Hematopoietic multipotent progenitor cell treated with erythropoietin and hydrocortisone succinate and interleukin-3 and kit ligand, for 17 days (in vitro differentiated cells): ENCODE results near the gene RFX8.
"Not testable (repeated sequence)": the region's sequence is repeated elsewhere in the genome, so short reads cannot be mapped to it uniquely, and the experiment has no call there.

ENCODE experiments used
- DNase-seq: peaks from one replicate; pipeline ENCODE4 v3.0.0-alpha.2; 2015; ENCODE audit warnings: low spot score

The RFX8 gene

DNA sequence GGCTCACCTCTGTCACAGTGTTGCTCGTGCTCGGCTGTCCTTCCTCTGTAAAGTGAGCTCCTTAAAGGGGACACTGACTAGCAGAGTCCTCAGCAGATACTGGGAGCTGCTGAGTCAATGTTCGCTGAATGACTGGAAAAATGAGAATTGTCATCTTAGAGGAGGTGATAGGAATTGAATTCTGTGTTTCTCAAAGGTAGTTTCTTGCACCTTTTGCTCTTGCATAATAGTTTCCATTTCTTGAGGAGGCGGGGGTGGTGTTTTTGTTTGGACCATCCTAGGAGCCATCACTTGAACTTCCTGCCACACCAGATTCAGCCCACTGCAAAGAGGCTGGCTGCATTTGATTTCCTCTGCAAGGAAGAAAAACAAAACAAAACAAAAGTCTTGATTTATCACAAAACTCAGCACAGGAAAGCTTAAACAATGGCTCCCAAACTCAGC lies 11.4 kb upstream of the RFX8 start:
- DNase-seq: no peak

DNA sequence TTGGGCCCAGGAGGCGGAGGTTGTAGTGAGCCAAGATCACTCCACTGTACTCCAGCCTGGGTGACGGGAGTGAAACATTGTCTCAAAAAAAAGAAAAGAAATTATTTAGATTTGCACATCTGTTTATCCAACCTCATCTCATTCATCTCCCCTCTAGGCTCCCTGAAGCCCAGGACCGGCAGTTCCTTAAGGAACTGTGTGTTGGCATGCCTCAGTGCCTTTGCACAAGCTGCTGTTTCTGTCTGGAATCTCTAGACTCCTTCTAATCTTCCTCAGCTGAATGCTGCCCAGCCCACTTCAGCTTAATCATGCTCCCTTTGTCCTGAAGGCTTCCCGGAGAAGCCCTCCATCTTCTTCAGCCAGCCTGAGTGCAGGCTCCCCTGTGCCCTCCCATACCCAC lies 10.9 kb upstream of the RFX8 start:
- no peak for DNase-seq

DNA sequence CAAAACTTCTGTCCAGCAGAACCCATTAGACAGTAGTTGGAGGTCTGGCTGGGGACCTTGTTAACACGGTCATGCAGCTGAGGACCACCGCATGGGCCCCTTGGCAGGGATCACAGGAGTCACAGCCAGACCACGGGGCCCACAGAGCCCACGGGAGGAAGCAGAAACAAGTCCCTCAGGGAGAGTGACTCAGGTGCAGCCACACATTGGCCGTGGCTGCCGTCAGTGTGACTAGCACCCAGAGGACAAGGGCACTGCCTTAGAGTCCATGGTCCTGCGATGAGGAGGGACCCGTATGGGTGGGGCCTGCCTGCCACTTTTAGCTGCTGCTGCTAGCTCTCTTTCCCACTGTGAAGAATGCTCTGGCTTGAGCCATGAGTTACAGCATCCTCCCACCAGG lies 5.9 kb upstream of the RFX8 start:
- no peak for DNase-seq

DNA sequence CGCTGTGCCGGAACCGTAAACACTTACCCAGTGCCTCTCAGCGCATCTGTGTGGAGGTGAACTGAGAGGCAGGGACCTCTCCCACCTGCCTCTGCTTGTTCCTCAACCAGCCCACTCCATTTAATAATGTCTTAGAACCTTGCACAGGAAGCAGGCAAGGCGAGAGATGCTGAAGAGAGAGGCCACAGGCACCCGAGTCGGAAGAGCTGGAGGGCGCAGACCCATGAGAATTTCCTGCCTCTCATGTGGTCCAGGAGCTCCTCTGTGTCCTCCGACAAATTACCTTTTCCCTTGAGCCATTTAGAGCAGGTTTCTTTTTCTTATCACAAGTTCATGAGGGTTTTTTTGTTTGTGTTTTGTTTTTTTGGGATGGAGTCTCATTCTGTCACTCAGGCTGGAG lies 4.9 kb upstream of the RFX8 start:
- DNase-seq: no peak

DNA sequence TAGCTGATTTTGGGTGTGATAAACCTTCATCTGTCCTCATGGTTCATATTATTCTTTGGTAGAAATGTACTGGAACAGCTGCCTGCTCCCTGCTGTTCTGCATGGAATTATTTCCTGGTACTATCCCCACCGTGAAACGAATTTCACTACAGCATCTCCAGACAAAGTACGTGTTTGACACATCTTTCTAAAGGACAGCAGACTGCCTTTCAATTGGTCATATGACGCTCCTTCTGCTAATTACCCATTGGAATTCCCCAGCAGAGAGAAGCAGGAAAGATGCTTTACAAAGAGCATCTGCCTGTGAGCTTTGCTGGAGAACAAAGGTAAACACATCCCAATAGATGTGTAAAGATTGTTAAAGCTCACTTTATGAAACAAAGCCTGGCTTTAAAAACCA lies 4.4 kb upstream of the RFX8 start:
- no peak for DNase-seq

DNA sequence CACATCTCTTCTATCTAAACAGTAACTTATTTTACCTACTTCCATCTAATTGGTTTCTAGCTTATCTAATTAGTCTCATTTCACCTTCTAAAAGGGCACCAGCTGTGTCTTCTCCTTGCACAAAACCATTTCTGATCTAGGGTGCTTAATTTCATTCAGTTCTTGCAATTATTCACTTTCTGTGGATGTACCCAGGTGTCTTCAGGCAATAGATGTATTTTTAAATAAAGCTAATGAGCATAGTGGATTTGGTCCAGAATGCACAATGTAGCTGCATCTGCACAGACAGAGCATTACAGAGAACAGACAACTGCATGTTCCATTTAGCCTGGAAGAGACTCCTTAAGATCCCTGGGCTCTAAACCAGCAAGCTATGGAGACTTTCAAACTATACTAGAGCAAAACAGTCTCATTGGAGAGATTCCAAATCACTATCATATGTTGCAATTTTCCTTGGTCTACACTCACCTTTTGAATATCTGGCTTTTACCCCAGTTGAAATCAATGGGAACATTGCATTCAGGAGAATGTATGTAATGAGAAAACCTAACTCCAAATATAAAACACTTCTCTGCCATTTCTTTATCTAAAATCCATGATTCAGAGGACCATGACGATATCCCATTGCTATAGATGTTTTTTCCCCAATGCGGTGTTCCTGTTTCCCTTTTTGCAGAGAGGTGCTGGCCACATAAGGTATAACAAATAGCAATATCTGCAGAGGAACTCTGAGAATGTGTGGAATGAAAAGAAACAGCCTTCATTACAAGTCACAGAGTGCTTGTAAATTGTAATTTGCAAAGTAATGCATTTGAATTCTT lies 3.5 kb upstream of the RFX8 start:
- no peak for DNase-seq

DNA sequence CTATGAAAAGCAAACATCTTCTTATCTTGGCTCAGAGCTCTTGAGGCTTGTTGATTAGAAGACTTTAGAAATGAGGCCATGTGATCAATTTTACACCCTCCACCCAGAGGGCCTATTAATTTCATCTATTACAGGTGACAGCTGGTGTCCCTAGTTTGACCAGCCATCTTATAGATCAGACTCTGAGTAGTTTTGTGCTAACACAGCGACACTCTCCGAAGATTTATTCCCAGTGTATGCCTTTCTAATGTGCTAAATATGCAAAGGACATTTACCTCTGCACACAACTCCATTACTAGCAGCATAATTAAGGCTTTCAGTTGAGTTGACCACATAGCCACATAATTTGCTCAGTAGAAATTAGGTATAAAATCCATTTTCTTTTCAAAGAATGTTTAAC lies 2.6 kb upstream of the RFX8 start:
- DNase-seq: no peak

DNA sequence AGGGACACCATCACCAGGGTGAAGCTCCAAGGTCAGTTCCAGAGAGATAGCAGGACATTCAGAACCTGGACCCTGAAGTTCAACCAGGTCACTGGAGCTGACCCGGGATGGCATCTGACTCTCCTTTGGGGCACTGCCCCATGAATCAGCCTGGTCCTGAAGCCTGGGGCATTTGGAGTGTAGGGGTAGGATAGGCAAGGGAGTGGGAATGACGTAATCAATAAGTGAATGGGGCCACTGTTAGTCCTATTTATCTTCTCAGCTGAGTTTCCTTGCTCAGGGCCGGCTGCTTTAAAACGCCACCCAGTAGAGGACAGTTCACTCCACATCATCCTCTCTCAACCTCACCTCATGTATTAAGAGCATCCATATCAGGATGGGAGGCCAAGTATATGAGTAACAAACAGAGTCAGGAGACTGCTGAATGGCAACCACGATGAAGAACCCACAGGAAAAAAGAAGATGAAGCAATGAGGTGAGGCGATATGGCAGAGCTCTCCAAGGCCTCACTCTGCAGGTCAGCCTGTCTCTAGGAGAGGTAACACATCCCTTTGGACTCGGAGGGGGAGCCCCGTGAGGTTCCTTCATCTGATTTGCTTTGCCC lies 1.8 kb upstream of the RFX8 start:
- DNase-seq: no peak

DNA sequence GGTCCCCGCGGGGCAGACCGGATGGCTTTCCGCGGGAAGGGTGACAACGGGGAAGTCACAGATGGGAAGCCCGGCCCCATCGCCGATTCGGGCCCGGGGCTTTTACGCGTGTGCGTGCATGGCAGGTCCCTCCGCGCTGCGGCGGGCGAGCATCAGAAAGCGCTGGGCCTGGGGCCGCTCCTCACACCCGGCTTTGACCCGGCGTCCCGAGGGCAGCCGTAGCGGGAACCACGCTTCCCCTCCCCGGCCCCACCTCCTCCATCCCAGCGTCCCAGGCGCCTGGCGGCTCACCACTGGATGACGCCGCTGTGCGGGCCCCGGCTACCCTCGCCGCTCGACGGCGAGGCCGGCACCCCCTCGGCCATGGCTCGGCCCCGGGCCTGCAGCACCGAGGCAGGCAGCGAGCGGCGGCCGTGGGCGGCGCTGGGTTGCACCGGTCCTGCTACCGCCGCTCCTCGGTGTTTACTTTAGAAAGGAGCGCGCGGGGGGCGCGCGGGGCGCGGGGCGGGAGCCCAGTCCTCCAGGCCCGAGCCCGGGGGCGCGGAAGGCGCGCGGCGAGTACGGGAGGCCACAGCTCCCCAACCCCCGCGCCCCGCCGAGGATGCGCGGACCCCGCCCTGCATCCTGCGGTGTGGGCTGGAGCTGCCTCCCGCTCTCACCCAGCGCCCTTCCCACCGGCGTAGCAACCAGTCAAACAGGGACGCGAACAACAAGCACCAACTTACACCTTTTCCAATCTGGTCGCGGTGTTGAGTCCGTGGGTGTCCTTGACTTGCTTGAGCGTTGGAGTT lies 806 bp downstream of the RFX8 start:
- no peak for DNase-seq

DNA sequence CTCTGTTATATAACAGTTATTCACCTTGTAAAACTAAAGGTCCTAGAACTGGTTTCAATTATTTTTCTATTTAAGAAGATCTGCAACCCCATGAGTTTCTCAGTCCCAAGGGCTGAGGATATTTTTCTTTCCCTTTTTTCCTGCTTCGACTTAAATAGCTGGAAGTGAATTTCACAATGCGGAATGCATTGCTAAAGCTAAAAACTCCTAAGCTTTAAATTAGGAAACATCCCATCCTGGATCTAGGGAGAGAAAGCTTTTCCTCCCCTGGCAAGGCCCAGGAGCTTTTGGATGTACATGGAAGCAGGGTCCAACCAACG lies 1.4 kb downstream of the RFX8 start:
- DNase-seq: no peak

DNA sequence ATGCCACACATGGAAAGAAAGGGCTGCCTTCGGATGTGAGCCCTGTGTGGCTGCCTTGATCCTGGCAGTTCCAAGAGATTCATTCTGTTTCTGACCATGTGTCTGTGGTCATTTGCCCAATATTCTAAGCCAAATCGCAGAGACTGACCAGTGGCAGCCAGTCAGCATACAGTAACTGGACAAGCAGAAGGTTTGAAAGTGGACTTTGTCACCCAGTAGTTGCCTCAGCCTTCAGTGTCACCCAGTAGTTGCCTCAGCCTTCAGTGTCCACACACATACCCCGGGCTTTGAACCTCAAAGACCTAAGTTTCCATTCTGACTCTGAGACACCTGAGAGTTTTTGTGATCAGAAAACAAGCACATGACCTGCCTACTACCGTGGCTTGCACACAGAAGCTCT lies 5.0 kb downstream of the RFX8 start:
- no peak for DNase-seq

DNA sequence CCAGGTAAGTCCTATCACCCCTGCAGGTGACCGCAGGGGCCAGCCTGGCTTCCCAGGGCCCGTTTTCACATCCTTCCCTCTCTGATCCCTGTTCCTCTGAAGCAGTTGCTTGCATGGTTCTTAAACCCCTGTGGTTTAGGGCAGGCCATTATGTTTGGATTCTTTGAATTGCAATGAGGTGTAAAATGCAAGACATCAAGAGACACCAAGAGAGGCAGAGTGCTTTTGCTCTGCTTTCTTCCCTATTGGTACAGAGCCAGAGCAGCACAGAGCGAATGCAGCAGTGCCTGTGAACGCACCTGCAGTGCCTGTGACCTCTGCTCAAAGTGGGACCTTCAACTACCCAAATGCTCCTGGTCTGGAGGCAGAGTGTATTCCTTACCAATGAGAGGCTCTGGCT lies 7.6 kb downstream of the RFX8 start:
- DNase-seq: no peak

DNA sequence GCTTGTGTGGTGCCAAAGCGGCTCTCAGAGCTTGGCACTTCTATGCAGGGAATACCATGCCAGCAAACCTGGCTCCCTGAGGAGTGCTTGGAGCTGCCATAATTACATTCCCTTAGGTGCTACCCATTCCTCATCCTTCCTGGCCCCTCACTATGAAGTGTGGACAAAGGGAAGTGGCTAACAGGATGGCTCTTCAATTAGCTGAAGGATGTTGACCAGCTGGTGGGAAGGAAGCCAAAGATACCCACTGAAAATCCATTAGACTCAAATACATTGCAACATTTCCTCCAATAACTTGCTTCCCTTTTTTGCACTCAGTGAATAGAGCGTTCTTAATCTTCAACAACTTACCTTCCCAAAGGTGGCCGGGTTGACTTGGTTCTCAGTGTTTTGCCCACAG lies 8.5 kb downstream of the RFX8 start:
- DNase-seq: no peak

DNA sequence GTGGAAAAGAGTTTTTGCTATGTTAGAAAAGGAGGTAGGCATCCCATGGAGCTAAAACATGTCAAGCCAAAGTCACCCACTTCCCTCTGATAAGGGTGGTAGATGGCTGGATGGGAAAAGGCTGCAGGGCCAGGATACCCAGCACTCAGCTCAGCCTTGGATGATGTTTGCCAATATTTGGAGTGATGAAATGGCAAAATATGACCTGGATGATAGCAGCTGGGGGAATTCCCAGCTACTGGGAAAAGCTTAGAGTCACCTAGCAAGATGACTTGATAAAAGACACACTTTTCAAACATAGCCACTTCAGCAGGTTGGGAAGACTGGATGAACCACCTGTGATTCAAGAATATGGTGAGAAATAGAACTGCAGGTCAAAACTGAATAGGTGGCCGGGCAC lies 10.1 kb downstream of the RFX8 start:
- DNase-seq: no peak

DNA sequence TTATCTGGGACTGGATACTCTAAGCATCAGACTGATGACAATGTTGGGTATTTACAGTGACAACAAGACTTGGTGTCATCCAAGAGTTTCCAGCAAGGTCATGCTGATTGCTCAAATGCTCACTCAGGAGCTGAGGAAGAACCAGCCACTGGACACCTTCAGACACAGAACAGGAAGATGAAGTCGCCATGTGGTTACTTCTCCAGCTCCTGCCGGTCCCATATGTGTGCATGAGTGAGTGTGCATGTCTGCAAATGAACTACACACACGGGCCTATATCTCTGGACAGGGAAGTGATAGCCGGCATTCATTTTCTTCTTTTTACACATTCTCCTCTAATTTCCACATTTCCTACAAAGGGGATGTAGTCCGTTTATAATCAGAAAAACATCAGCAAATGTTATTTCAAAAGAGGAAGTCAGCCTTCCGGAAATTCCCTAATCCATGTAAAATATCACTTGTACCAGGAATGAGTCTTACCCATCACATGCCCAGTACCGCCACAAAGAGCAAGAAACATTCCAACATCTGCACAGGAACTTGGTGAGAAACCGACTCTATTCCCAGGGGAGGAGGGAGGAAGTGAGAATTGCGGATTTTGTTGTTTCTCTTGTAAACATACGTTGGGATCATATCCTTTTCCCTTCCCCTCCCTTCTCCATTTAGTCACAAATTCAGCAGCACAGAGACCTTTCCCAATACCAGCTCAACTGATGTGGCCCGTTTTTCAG lies 10.8 kb downstream of the RFX8 start:
- no peak for DNase-seq

DNA sequence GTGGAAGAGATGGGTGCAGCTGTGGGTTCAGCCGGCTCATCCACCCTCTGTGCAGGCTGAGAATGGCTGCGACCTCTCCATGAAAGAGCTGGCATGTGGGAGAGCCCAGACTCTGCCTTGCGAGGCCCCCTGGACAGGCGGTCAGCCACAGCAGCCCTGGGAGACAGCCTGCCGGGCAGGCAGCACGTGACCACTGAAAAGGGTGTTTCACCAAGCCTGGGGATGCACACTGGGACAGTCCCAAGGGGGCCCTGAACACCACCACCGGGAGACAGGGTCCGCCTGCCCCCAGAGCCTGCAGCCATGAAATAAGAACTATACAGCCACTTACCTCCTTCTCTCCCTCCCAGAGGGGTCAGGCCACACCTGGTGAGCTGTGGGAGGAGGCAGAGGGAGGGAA lies 11.5 kb downstream of the RFX8 start:
- no peak for DNase-seq

DNA sequence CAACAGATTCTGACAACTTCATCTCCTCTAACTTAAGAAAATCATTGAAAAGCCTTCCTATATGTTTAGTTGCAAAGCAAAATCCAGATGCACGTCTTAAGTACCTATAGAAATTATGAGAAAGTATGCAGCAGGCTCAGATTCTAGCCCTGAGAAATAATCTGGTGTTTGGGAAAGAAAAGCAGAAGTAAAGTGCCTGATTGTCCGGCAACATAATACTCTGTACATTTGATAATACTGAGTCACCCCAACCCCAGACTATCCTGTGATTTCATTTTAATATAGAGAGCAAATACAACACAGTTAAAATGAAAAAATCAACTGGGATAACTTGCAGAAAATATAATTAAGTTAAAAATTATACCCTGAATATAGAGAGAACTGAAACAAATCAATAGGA lies 13.5 kb downstream of the RFX8 start:
- no peak for DNase-seq

DNA sequence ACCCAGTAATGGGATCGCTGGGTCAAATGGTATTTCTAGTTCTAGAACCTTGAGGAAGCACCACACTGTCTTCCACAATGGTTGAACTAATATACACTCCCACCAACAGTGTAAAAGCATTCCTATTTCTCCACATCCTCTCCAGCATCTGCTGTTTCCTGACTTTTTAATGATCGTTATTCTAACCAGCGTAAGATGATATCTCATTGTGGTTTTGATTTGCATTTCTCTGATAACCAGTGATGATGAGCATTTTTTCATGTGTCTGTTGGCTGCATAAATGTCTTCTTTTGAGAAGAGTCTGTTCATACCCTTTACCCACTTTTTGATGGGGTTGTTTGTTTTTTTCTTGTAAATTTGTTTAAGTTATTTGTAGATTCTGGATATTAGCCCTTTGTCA lies 20.5 kb downstream of the RFX8 start:
- DNase-seq: not testable (repeated sequence)

DNA sequence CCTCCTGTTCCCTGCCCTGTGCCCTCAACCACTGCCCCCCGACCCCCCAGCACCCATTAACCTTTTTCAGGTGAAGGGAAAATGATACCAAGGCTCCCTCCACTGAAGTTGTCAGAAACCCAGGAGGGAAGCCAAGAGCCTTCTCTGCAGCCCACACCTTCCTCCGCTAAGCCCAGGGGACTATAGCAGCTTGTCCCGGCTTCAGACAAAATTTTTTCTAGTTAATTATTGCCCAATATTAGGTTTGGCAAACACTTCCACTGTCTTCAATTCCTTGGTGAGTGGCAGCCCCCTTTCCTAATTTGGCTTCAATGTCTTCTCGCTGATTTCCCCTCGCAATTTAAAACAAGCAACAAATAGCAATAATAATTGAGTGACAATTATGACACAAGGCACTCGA lies 23.9 kb downstream of the RFX8 start:
- DNase-seq: no peak

DNA sequence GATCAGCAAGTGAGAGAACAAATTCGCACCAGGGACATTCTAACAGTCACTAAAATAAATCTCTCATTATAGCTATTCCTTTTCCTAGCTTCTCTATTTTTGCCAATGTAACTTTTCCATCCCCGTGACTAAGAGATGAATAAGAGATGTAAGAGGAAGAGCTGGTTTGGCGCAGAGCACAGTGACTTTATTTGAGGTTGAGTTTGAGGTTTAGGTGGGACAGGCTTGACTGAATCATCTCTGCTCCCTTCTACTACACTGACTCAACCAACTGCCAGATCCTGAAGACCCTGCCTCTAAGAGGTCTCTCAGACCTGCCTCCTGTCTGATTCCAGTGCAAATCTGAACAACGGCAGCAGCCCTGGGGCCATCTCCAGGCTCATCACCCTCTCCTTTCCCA lies 28.0 kb downstream of the RFX8 start:
- no peak for DNase-seq

DNA sequence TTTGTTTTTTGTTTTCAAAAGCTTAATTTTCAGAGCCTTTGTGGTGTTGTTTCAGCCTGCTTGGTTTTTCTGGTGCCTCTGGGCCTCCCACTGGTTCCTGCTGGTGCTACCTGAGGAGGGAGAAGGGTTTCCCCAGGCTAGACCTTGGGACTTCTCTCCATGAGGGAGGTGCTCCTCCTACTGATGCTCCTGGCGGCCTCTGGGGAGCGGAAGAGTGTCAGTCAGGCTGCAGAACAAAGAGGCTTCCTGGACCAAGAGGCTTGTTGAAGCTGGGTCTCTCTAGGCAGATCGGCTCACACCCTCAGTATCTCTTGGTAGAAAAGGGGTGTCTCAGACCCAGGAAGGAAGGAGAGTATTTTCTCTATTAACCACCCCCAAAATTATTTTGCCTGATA lies 32.2 kb downstream of the RFX8 start:
- DNase-seq: no peak

DNA sequence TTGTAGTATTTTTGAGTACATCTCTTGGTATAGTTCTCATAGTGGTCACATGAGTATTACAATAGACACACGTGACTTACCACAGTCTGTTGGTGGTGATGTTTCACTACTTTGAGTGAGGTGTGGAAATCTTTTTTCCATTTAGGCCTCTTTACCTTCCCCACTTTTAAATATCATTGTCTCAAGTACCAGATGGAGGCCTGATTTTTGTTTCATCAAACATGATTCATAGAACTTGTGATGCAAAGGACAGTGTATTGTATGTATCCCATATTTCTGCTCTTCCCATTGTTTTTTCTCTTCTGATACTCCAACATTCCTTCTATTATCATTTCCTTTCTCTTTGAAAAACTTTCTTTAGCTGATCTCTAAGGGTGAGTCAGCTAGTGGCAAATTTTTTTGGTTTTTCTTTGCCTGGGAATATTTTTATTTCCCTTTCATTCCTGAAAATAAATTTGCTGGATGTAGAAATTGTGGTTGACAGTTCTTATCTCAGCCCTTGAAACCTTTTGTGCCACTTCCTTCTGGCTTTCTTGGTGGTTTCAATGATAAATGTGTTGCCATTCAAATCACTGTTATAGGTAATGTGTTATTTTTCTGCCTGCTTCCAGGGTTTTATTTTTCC lies 32.8 kb downstream of the RFX8 start:
- no peak for DNase-seq
